ENCODE results near the gene DUS2. TPM values are rescaled to one million over a fixed set of nuclear protein-coding genes. Genes with fewer than 3 reads are reported as not detected.

Gene DUS2
- total and polyA plus RNA-seq, 4 donors, result 6.9 to 10.7 (median 7.9) TPM

DNA sequence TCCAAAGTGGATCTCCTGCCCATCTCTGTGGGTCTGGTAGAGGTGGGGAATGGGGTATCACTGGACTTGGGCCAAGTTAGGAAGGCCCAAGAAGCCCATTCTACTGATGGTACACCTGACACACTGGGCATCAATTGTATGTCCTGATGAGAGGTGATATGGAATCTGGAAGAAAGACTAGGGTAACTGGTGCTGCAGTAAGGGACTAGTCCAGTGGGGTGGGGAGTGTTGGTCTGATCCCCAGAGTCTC is 56.2 kb downstream of the DUS2 start:
- Histone ChIP-seq H3K4me3 (ENCODE audit: low read depth in 1 of 3, low read length in 3 of 3) (no peak overlapping the region), H3K27ac (ENCODE audit: low read depth in 1 of 2, low read length in 2 of 2) (peak overlapping the region; percentile 83 to 96), H3K9ac (ENCODE audit: low read depth in 1 of 2, low read length in 2 of 2) (peak overlapping the region; percentile 18 to 40), H3K4me1 (ENCODE audit: control insufficient read depth in 4 of 4, insufficient read depth in 4 of 4, low read length in 3 of 4) (peaks cover 38 to 72% (median 59%) of the 10 kb centered on the region in 4 donors), H3K9me3 (ENCODE audit: control insufficient read depth in 4 of 4, low read length in 3 of 4) (no peaks in the 10 kb centered on the region), H3K27me3 (ENCODE audit: control insufficient read depth in 4 of 4, insufficient read depth in 4 of 4, low read length in 3 of 4) (no peaks in the 10 kb centered on the region), H3K36me3 (ENCODE audit: control insufficient read depth in 4 of 4, insufficient read depth in 3 of 4, low read depth in 1 of 4, low read length in 3 of 4) (peaks cover 0 to 4% (median under 1%) of the 10 kb centered on the region in 4 donors)
- DNase-seq (ENCODE audit: low spot score), result no peak
- TF ChIP-seq NR2F2 (IDR thresholded peaks at IDR 0.05) (no peak), YY1 (IDR thresholded peaks at IDR 0.05) (no peak), SP1 (IDR thresholded peaks at IDR 0.05) (no peak), RXRA (IDR thresholded peaks at IDR 0.05) (no peak), FOXA1 (IDR thresholded peaks at IDR 0.05) (no peak), TAF1 (conservative IDR thresholded peaks at IDR 0.05) (no peak), RAD21 (IDR thresholded peaks at IDR 0.05) (no peak), FOXA2 (IDR thresholded peaks at IDR 0.05) (no peak)
- TF ChIP-seq, protein P1, sequence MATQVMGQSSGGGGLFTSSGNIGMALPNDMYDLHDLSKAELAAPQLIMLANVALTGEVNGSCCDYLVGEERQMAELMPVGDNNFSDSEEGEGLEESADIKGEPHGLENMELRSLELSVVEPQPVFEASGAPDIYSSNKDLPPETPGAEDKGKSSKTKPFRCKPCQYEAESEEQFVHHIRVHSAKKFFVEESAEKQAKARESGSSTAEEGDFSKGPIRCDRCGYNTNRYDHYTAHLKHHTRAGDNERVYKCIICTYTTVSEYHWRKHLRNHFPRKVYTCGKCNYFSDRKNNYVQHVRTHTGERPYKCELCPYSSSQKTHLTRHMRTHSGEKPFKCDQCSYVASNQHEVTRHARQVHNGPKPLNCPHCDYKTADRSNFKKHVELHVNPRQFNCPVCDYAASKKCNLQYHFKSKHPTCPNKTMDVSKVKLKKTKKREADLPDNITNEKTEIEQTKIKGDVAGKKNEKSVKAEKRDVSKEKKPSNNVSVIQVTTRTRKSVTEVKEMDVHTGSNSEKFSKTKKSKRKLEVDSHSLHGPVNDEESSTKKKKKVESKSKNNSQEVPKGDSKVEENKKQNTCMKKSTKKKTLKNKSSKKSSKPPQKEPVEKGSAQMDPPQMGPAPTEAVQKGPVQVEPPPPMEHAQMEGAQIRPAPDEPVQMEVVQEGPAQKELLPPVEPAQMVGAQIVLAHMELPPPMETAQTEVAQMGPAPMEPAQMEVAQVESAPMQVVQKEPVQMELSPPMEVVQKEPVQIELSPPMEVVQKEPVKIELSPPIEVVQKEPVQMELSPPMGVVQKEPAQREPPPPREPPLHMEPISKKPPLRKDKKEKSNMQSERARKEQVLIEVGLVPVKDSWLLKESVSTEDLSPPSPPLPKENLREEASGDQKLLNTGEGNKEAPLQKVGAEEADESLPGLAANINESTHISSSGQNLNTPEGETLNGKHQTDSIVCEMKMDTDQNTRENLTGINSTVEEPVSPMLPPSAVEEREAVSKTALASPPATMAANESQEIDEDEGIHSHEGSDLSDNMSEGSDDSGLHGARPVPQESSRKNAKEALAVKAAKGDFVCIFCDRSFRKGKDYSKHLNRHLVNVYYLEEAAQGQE (IDR thresholded peaks at IDR 0.05), result no peak
- TF ChIP-seq, protein P2, sequence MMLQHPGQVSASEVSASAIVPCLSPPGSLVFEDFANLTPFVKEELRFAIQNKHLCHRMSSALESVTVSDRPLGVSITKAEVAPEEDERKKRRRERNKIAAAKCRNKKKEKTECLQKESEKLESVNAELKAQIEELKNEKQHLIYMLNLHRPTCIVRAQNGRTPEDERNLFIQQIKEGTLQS (IDR thresholded peaks at IDR 0.05), result no peak
- TF ChIP-seq, protein P3, sequence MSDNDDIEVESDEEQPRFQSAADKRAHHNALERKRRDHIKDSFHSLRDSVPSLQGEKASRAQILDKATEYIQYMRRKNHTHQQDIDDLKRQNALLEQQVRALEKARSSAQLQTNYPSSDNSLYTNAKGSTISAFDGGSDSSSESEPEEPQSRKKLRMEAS (IDR thresholded peaks at IDR 0.05), result no peak
- TF ChIP-seq, protein P4, sequence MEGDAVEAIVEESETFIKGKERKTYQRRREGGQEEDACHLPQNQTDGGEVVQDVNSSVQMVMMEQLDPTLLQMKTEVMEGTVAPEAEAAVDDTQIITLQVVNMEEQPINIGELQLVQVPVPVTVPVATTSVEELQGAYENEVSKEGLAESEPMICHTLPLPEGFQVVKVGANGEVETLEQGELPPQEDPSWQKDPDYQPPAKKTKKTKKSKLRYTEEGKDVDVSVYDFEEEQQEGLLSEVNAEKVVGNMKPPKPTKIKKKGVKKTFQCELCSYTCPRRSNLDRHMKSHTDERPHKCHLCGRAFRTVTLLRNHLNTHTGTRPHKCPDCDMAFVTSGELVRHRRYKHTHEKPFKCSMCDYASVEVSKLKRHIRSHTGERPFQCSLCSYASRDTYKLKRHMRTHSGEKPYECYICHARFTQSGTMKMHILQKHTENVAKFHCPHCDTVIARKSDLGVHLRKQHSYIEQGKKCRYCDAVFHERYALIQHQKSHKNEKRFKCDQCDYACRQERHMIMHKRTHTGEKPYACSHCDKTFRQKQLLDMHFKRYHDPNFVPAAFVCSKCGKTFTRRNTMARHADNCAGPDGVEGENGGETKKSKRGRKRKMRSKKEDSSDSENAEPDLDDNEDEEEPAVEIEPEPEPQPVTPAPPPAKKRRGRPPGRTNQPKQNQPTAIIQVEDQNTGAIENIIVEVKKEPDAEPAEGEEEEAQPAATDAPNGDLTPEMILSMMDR (IDR thresholded peaks at IDR 0.05; ENCODE audit: low read depth, low read length, missing input control), result no peak

DNA sequence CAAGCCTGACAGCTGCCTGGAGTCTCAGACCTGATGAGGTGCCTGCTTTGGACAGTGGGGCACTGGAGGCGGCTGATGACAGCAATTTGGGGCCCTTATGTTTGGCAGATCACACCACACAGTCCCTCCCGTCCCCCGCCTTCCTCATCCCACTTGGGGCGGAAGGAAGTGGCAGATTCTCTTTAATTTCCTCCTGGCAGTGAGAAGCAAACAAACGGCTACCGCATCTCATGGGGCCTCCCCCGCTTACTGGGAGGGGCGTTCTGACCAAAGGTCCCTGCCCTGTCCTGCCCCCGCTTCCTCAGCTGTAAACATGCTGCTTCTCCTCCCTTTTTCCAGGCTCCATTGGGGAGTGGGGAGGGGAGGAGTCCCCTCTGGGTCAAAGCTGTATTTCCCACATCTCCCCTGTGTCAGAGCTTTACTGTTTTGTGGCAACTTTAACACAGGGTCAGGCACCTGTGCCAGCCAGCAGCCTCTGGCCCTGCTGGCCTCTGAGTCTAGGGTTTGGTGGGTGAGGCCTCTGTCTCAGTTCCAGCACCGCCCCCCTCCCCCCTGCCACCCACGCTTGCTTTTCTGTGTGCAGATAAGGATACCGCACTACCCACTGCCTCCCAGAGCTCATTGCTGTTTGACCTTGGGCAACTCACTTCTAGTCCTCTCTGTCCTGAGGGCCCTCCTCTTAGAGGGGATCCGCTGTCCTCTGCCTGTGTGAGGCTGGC is 56.7 kb downstream of the DUS2 start:
- 12% methylated on average over 13 of the region's 13 CpGs for WGBS
- no peak overlapping the region for H3K4me3 ChIP-seq (ENCODE audit: low read depth in 1 of 3, low read length in 3 of 3)
- no peaks in the 10 kb centered on the region for H3K9me3 ChIP-seq (ENCODE audit: control insufficient read depth in 4 of 4, low read length in 3 of 4)
- H3K27me3 ChIP-seq (ENCODE audit: control insufficient read depth in 4 of 4, insufficient read depth in 4 of 4, low read length in 3 of 4), result no peaks in the 10 kb centered on the region
- H3K9ac ChIP-seq (ENCODE audit: low read depth in 1 of 2, low read length in 2 of 2), result peak overlapping the region; percentile 40 to 83
- peak; percentile 78 for DNase-seq (ENCODE audit: low spot score)
- H3K4me1 ChIP-seq (ENCODE audit: control insufficient read depth in 4 of 4, insufficient read depth in 4 of 4, low read length in 3 of 4), result peaks cover 38 to 77% (median 61%) of the 10 kb centered on the region in 4 donors
- H3K27ac ChIP-seq (ENCODE audit: low read depth in 1 of 2, low read length in 2 of 2), result peak overlapping the region; percentile 83 to 96
- H3K36me3 ChIP-seq (ENCODE audit: control insufficient read depth in 4 of 4, insufficient read depth in 3 of 4, low read depth in 1 of 4, low read length in 3 of 4), result peaks cover 0 to 2% (median 0%) of the 10 kb centered on the region in 4 donors
- TF ChIP-seq JUND (IDR thresholded peaks at IDR 0.05) (peak; percentile 37 to 46), SP1 (IDR thresholded peaks at IDR 0.05) (peak; percentile 96), EGR1 (IDR thresholded peaks at IDR 0.05; ENCODE audit: low read depth in 2 of 2) (peak; percentile 97 to 98), RAD21 (IDR thresholded peaks at IDR 0.05) (peak in 1 of 2 donors; percentile 30), HNF4A (conservative IDR thresholded peaks at IDR 0.05) (peak; percentile 84 to 91), GABPA (IDR thresholded peaks at IDR 0.05 in 1 of 2, conservative IDR thresholded peaks at IDR 0.05 in 1 of 2) (peak in 1 of 2 donors; percentile 63), YY1 (IDR thresholded peaks at IDR 0.05) (peak; percentile 88), HNF4G (IDR thresholded peaks at IDR 0.05) (peak; percentile 77), NR2F2 (IDR thresholded peaks at IDR 0.05) (peak; percentile 98), RXRA (IDR thresholded peaks at IDR 0.05) (peak; percentile 92 to 95), TAF1 (conservative IDR thresholded peaks at IDR 0.05) (no peak)
- TF ChIP-seq, protein P3 (IDR thresholded peaks at IDR 0.05), result peak; percentile 97
- TF ChIP-seq, protein P2 (IDR thresholded peaks at IDR 0.05), result no peak
- TF ChIP-seq, protein P4 (IDR thresholded peaks at IDR 0.05; ENCODE audit: low read depth, low read length, missing input control), result no peak
- TF ChIP-seq, protein P5, sequence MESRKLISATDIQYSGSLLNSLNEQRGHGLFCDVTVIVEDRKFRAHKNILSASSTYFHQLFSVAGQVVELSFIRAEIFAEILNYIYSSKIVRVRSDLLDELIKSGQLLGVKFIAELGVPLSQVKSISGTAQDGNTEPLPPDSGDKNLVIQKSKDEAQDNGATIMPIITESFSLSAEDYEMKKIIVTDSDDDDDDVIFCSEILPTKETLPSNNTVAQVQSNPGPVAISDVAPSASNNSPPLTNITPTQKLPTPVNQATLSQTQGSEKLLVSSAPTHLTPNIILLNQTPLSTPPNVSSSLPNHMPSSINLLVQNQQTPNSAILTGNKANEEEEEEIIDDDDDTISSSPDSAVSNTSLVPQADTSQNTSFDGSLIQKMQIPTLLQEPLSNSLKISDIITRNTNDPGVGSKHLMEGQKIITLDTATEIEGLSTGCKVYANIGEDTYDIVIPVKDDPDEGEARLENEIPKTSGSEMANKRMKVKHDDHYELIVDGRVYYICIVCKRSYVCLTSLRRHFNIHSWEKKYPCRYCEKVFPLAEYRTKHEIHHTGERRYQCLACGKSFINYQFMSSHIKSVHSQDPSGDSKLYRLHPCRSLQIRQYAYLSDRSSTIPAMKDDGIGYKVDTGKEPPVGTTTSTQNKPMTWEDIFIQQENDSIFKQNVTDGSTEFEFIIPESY (IDR thresholded peaks at IDR 0.05), result peak; percentile 80
